H1 (cell line): ENCODE data around the gene CD300LF. TPM values are rescaled to one million over a fixed set of nuclear protein-coding genes. Genes with fewer than 3 reads are reported as not detected.
A peak's percentile ranks its signal among the peaks of the same experiment; 100 is the strongest.

ENCODE experiments used
- CHD7 ChIP-seq: fragments of 300-600 bp; sonication (generic); IDR thresholded peaks from 2 replicates; pipeline ENCODE4 v1.7.1; 2012; ENCODE audit warnings: low read length, moderate library complexity, mild to moderate bottlenecking, inconsistent platforms; ENCODE audit not compliant: insufficient replicate concordance
- JUND ChIP-seq: IDR thresholded peaks from 2 replicates; pipeline ENCODE4 v1.6.1; 2011; ENCODE audit warnings: mild to moderate bottlenecking, improper control_type of control experiment, low read length
- KDM4A ChIP-seq: IDR thresholded peaks from one replicate; pipeline ENCODE4 v1.7.1; 2012; ENCODE audit warnings: low read depth, mild to moderate bottlenecking, moderate library complexity, low read length, inconsistent platforms; ENCODE audit not compliant: severe bottlenecking
- MAX ChIP-seq: IDR thresholded peaks from 2 replicates; pipeline ENCODE4 v1.6.1; 2012; ENCODE audit warnings: inconsistent platforms
- POU5F1 ChIP-seq: IDR thresholded peaks from 2 replicates; pipeline ENCODE4 v1.6.1; 2011; ENCODE audit warnings: low read depth, mild to moderate bottlenecking, low read length, moderate library complexity
- SIX5 ChIP-seq: IDR thresholded peaks from 2 replicates; pipeline ENCODE4 v1.6.1; 2011; ENCODE audit warnings: mild to moderate bottlenecking, low read depth, low read length
- SP1 ChIP-seq: IDR thresholded peaks from 2 replicates; pipeline ENCODE4 v1.6.1; 2011; ENCODE audit warnings: low read depth, low read length
- SRF ChIP-seq: IDR thresholded peaks from 2 replicates; pipeline ENCODE4 v1.6.1; 2011; ENCODE audit warnings: mild to moderate bottlenecking, low read depth, low read length, moderate library complexity
- SUZ12 ChIP-seq: fragments of 200-600 bp; sonication (generic); IDR thresholded peaks from 2 replicates; pipeline ENCODE4 v1.6.1; 2012; ENCODE audit warnings: mild to moderate bottlenecking, inconsistent platforms, low read length, moderate library complexity, mixed read lengths
- TAF7 ChIP-seq: optimal IDR thresholded peaks from 2 replicates; pipeline ENCODE3; 2011; ENCODE audit warnings: low read depth, mild to moderate bottlenecking, inconsistent platforms, low read length, moderate library complexity, borderline replicate concordance
- TCF12 ChIP-seq: IDR thresholded peaks from 2 replicates; pipeline ENCODE4 v1.6.1; 2011; ENCODE audit warnings: low read depth, mild to moderate bottlenecking, low read length
- polyA plus RNA-seq, 7 experiments: library from polyadenylated mRNA; depleted of rRNA in 3 of 7; stranded (reverse) in 5 of 7; unstranded in 2 of 7; fragments of >200 nt in 5 of 7; fragments of 200-250 nt in 2 of 7; gene quantifications; 1 replicate in 5 of 7; 2 replicates in 1 of 7; 4 replicates in 1 of 7; pipeline versions ENCODE4 v1.2.1 to v1.2.3, GENCODE V29; 2011 to 2013; ENCODE audit warnings: missing spikeins in 2 of 7, mixed read lengths in 2 of 7
- total RNA-seq: library from RNA; stranded (reverse); fragmentation: NEBNext Ultra II Directional; extraction: Animal tissue kit (Norgen Biotek cat#: 25700); gene quantifications from 2 replicates; pipeline ENCODE4 v1.2.1, GENCODE V29; 2021

Gene CD300LF
- total and polyA plus RNA-seq, 2 of the 8 experiments (the other 6 are each of a cell fraction or from before 2014, with no cell fraction given), result not detected

GRCh38 chr17:74749279-74750038, 36.7 kb upstream of the CD300LF start (continued):
- TF ChIP-seq MAX, result 0 out of 2 replicates have a peak, but pooled peaks have one; percentile 3
- no peak for TF ChIP-seq TCF12
- no peak for TF ChIP-seq TAF7
- no peak for TF ChIP-seq JUND
- TF ChIP-seq KDM4A, result peak; percentile 2
- no peak for TF ChIP-seq SIX5
- no peak for TF ChIP-seq CHD7
- no peak for TF ChIP-seq POU5F1
- no peak for TF ChIP-seq SP1
- TF ChIP-seq SUZ12, result no peak
- no peak for TF ChIP-seq SRF
